H9 (cell line): ENCODE results near the gene TFIP11. TPM values are rescaled to one million over a fixed set of nuclear protein-coding genes. Genes with fewer than 3 reads are reported as not detected.
A peak's percentile ranks its signal among the peaks of the same experiment; 100 is the strongest.

ENCODE experiments used
- DNase-seq: peaks from one replicate; pipeline ENCODE4 v3.0.0-alpha.2; 2017
- H2AFZ ChIP-seq: one replicate; pipeline ENCODE4 v1.6.1; 2013; ENCODE audit warnings: mild to moderate bottlenecking, low read length, control low read depth, moderate library complexity
- H2AK5ac ChIP-seq: 2 replicates; pipeline ENCODE4 v1.6.1; 2013; ENCODE audit warnings: low read length, control low read depth, mixed read lengths; ENCODE audit not compliant: insufficient read length
- H2BK120ac ChIP-seq: one replicate; pipeline ENCODE4 v1.6.1; 2013; ENCODE audit warnings: low read depth, mild to moderate bottlenecking, low read length, control low read depth, inconsistent platforms; ENCODE audit not compliant: poor library complexity, severe bottlenecking
- H2BK12ac ChIP-seq: 2 replicates; pipeline ENCODE4 v1.6.1; 2013; ENCODE audit warnings: low read length, control low read depth, mixed read lengths, low read depth; ENCODE audit not compliant: insufficient read length
- H2BK15ac ChIP-seq: 2 replicates; pipeline ENCODE4 v1.6.1; 2013; ENCODE audit warnings: low read depth, low read length, control low read depth
- H2BK20ac ChIP-seq: one replicate; pipeline ENCODE4 v1.6.1; 2013; ENCODE audit warnings: low read depth, mild to moderate bottlenecking, low read length, control low read depth, inconsistent platforms; ENCODE audit not compliant: poor library complexity, severe bottlenecking
- H2BK5ac ChIP-seq: 2 replicates; pipeline ENCODE4 v1.6.1; 2013; ENCODE audit warnings: low read length, control low read depth, mixed read lengths; ENCODE audit not compliant: insufficient read length
- H3K14ac ChIP-seq: 2 replicates; pipeline ENCODE4 v1.6.1; 2013; ENCODE audit warnings: low read length, control low read depth; ENCODE audit not compliant: insufficient read depth
- H3K18ac ChIP-seq: 2 replicates; pipeline ENCODE4 v1.6.1; 2013; ENCODE audit warnings: low read depth, mild to moderate bottlenecking, mixed read lengths, low read length, control low read depth; ENCODE audit not compliant: insufficient read length
- H3K23ac ChIP-seq: 2 replicates; pipeline ENCODE4 v1.6.1; 2013; ENCODE audit warnings: low read length, control low read depth, mixed read lengths, low read depth; ENCODE audit not compliant: insufficient read length
- H3K23me2 ChIP-seq: 2 replicates; pipeline ENCODE4 v1.6.1; 2013; ENCODE audit warnings: low read depth, mild to moderate bottlenecking, mixed read lengths, low read length, control low read depth; ENCODE audit not compliant: insufficient read length, poor library complexity, severe bottlenecking
- H3K27ac ChIP-seq: 2 replicates; pipeline ENCODE4 v1.5.1; 2013; ENCODE audit warnings: low read length, control low read depth, mixed read lengths, low read depth; ENCODE audit not compliant: insufficient read length
- H3K27me3 ChIP-seq: 2 replicates; pipeline ENCODE4 v1.6.1; 2013; ENCODE audit warnings: low read length, control low read depth, inconsistent platforms; ENCODE audit not compliant: insufficient read depth
- H3K4ac ChIP-seq: 2 replicates; pipeline ENCODE4 v1.6.1; 2013; ENCODE audit warnings: low read depth, mild to moderate bottlenecking, control low read depth, inconsistent platforms, low read length, moderate library complexity
- H3K4me1 ChIP-seq: 2 replicates; pipeline ENCODE4 v1.6.1; 2013; ENCODE audit warnings: low read length, control low read depth, inconsistent platforms; ENCODE audit not compliant: insufficient read depth
- H3K4me2 ChIP-seq: 2 replicates; pipeline ENCODE4 v1.6.1; 2013; ENCODE audit warnings: low read length, control low read depth, mixed read lengths; ENCODE audit not compliant: insufficient read length, insufficient read depth
- H3K56ac ChIP-seq: 2 replicates; pipeline ENCODE4 v1.6.1; 2013; ENCODE audit warnings: low read depth, mild to moderate bottlenecking, mixed read lengths, low read length, control low read depth; ENCODE audit not compliant: insufficient read length
- H3K79me1 ChIP-seq: 2 replicates; pipeline ENCODE4 v1.6.1; 2013; ENCODE audit warnings: low read depth, mild to moderate bottlenecking, moderate library complexity, low read length, control low read depth, inconsistent platforms; ENCODE audit not compliant: insufficient read depth, poor library complexity, severe bottlenecking
- H3K79me2 ChIP-seq: 2 replicates; pipeline ENCODE4 v1.6.1; 2013; ENCODE audit warnings: low read length, control low read depth, inconsistent platforms; ENCODE audit not compliant: insufficient read depth
- H3K9ac ChIP-seq: 2 replicates; pipeline ENCODE4 v1.6.1; 2013; ENCODE audit warnings: low read length, control low read depth, mixed read lengths; ENCODE audit not compliant: insufficient read length; ENCODE audit errors: extremely low read depth
- H3K9me3 ChIP-seq: one replicate; pipeline ENCODE4 v1.6.1; 2013; ENCODE audit warnings: low read depth, low read length, inconsistent platforms; ENCODE audit not compliant: control insufficient read depth
- H3T11ph ChIP-seq: one replicate; pipeline ENCODE4 v1.6.1; 2013; ENCODE audit warnings: mild to moderate bottlenecking, low read length, control low read depth, inconsistent platforms
- H4K20me1 ChIP-seq: one replicate; pipeline ENCODE4 v1.6.1; 2013; ENCODE audit not compliant: control insufficient read depth, insufficient read length, insufficient read depth
- H4K5ac ChIP-seq: 2 replicates; pipeline ENCODE4 v1.6.1; 2013; ENCODE audit warnings: low read depth, mild to moderate bottlenecking, mixed read lengths, low read length, control low read depth; ENCODE audit not compliant: insufficient read length
- H4K8ac ChIP-seq: replicated peaks from 2 replicates; pipeline ENCODE4 v1.6.1; 2013; ENCODE audit warnings: low read length, control low read depth, mixed read lengths, low read depth; ENCODE audit not compliant: insufficient read length
- H4K91ac ChIP-seq: 2 replicates; pipeline ENCODE4 v1.6.1; 2013; ENCODE audit warnings: low read depth, mild to moderate bottlenecking, moderate library complexity, mixed read lengths, low read length, control low read depth; ENCODE audit not compliant: insufficient read length
- H3K27ac Mint-ChIP-seq, 3 experiments: 2 replicates in 2 of 3; 3 replicates in 1 of 3; pipeline ENCODE4 v1.8.0; 2020 to 2021; ENCODE audit warnings: mixed read lengths in 3 of 3, mild to moderate bottlenecking in 1 of 3, moderate library complexity in 1 of 3
- H3K27me3 Mint-ChIP-seq: 2 replicates; pipeline ENCODE4 v1.8.0; 2021; ENCODE audit warnings: low read depth, mild to moderate bottlenecking, moderate library complexity, mixed read lengths
- H3K36me3 Mint-ChIP-seq, 3 experiments: 2 replicates in 2 of 3; 3 replicates in 1 of 3; pipeline ENCODE4 v1.8.0; 2020 to 2021; ENCODE audit warnings: low read depth in 3 of 3, mixed read lengths in 3 of 3; ENCODE audit not compliant: insufficient read depth in 1 of 3
- H3K4me1 Mint-ChIP-seq, 2 experiments: 2 replicates each; pipeline ENCODE4 v1.8.0; 2020; ENCODE audit warnings: mixed read lengths in 2 of 2
- H3K4me3 Mint-ChIP-seq, 2 experiments: 2 replicates in 1 of 2; 3 replicates in 1 of 2; pipeline ENCODE4 v1.8.0; 2020 to 2021; ENCODE audit warnings: mild to moderate bottlenecking in 2 of 2, mixed read lengths in 2 of 2, moderate library complexity in 1 of 2
- H3K9me3 Mint-ChIP-seq, 2 experiments: 2 replicates in 1 of 2; 3 replicates in 1 of 2; pipeline ENCODE4 v1.8.0; 2020; ENCODE audit warnings: mild to moderate bottlenecking in 2 of 2, mixed read lengths in 2 of 2, moderate library complexity in 1 of 2
- WGBS: extraction: QIAGEN DNeasy Blood & Tissue Kit; methylation state at CpG from one replicate; pipeline ENCODE4 v1.1.7; 2013; ENCODE audit warnings: missing lambda C conversion rate, low lambda C conversion rate, mixed read lengths; ENCODE audit not compliant: insufficient read length; ENCODE audit errors: extremely low coverage; 5-methylcytosine and 5-hydroxymethylcytosine counted together
- total RNA-seq: library from RNA; stranded (reverse); gene quantifications from 2 replicates; pipeline ENCODE4 v1.2.1, GENCODE V29; 2021
- TF ChIP-seq, protein P1 (sequence below): fragments of 200-600 bp; sonication (generic); conservative IDR thresholded peaks from 3 replicates; pipeline ENCODE4 v1.8.0; 2021; ENCODE audit warnings: antibody characterized with exemption, mild to moderate bottlenecking

Gene TFIP11
- total RNA-seq, 1 experiment from 2014 or later, result 36.4 TPM

DNA sequence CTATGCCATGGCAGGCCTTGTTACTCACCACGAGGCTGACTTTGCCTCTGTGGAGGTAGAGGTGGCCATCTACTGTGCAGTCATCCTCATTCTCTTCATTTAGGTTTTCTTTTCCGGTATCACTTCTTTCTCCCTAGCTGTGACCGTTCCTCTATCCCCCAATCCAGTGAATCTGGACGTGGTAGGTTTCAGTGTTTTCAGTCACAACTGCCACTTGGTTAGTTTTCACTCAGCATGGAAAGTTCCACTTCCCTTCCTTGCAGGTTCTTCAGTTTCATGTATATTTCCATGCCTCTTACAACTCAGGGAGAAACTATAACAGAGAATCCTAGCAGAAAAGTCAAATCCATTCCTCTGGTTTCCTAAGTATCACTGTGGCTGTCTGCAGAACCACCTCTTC is 30.6 kb downstream of the TFIP11 start:
- H3K23me2 ChIP-seq, result no peaks in the 10 kb centered on the region
- no peak overlapping the region for H2AFZ ChIP-seq
- H4K20me1 ChIP-seq, result no peaks in the 10 kb centered on the region
- no peak overlapping the region for H4K8ac ChIP-seq
- no peak overlapping the region for H3K4ac ChIP-seq
- peak overlapping the region; percentile 96 to 98; a peak in 3 of 5 replicates for H3K4me3 Mint-ChIP-seq
- no peak overlapping the region for H2BK20ac ChIP-seq
- no peak overlapping the region for H4K5ac ChIP-seq
- no peak overlapping the region for H3T11ph ChIP-seq
- no peak overlapping the region for H2AK5ac ChIP-seq
- no peak overlapping the region for H3K9ac ChIP-seq
- H3K27me3 ChIP-seq, result no peaks in the 10 kb centered on the region
- H3K4me2 ChIP-seq, result no peak overlapping the region
- H3K18ac ChIP-seq, result no peak overlapping the region
- peaks cover 5% of the 10 kb centered on the region; the same call in 1 of the 2 replicates for H3K79me2 ChIP-seq
- H3K9me3 ChIP-seq, result no peaks in the 10 kb centered on the region
- peaks cover 8 to 36% (median 27%) of the 10 kb centered on the region in 3 experiments; a peak in 6 of 7 replicates for H3K36me3 Mint-ChIP-seq
- no peaks in the 10 kb centered on the region; the same call in 1 of the 2 replicates for H3K4me1 ChIP-seq
- no peak overlapping the region for H3K14ac ChIP-seq
- H2BK5ac ChIP-seq, result no peak overlapping the region
- H3K79me1 ChIP-seq, result peaks cover 10% of the 10 kb centered on the region
- H4K91ac ChIP-seq, result no peak overlapping the region
- H3K27me3 Mint-ChIP-seq, result no peaks in the 10 kb centered on the region
- no peak overlapping the region for H3K56ac ChIP-seq
- no peak overlapping the region for H2BK12ac ChIP-seq
- H3K23ac ChIP-seq, result no peak overlapping the region
- H2BK15ac ChIP-seq, result no peak overlapping the region
- H2BK120ac ChIP-seq, result no peak overlapping the region
- no peaks in the 10 kb centered on the region; a peak in 1 of 5 replicates for H3K9me3 Mint-ChIP-seq
- TF ChIP-seq, protein P1, sequence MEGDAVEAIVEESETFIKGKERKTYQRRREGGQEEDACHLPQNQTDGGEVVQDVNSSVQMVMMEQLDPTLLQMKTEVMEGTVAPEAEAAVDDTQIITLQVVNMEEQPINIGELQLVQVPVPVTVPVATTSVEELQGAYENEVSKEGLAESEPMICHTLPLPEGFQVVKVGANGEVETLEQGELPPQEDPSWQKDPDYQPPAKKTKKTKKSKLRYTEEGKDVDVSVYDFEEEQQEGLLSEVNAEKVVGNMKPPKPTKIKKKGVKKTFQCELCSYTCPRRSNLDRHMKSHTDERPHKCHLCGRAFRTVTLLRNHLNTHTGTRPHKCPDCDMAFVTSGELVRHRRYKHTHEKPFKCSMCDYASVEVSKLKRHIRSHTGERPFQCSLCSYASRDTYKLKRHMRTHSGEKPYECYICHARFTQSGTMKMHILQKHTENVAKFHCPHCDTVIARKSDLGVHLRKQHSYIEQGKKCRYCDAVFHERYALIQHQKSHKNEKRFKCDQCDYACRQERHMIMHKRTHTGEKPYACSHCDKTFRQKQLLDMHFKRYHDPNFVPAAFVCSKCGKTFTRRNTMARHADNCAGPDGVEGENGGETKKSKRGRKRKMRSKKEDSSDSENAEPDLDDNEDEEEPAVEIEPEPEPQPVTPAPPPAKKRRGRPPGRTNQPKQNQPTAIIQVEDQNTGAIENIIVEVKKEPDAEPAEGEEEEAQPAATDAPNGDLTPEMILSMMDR, result no peak
- peaks cover 43 to 44% of the 10 kb centered on the region in 2 experiments for H3K4me1 Mint-ChIP-seq
- no peak overlapping the region for H3K27ac ChIP-seq
- H3K27ac Mint-ChIP-seq, result peak overlapping the region in 2 of 3 experiments; percentile 51 to 85; a peak in 1 of 7 replicates
- no CpG with 5 or more reads among the region's 4 CpGs for WGBS
- DNase-seq, result no peak
